Esophagus muscularis mucosa (tissue), 3 donors: ENCODE measurements around the gene ACIN1.

Source experiments
- CTCF ChIP-seq, 3 experiments: fragments of 200-600 bp in 2 of 3; fragments of 450-650 bp in 1 of 3; sonication (generic) in 2 of 3; IDR thresholded peaks; one replicate each; pipeline ENCODE4 v1.5.1; 2017 to 2019; ENCODE audit warnings: antibody characterized with exemption in 3 of 3, mild to moderate bottlenecking in 2 of 3, moderate library complexity in 1 of 3
- POLR2A ChIP-seq: fragments of 450-650 bp; IDR thresholded peaks from one replicate; pipeline ENCODE4 v1.6.1; 2017; ENCODE audit warnings: antibody characterized with exemption, moderate library complexity, mild to moderate bottlenecking, low read depth

GRCh38 chr14:23094666-23095195, at the start of gene ACIN1:
- TF ChIP-seq POLR2A, result peak; percentile 59
- TF ChIP-seq CTCF (IDR thresholded peaks at IDR 0.05), result peak in 1 of 3 experiments; percentile 5
